Measurements from ENCODE around the gene COL1A1.

The COL1A1 gene

DNA sequence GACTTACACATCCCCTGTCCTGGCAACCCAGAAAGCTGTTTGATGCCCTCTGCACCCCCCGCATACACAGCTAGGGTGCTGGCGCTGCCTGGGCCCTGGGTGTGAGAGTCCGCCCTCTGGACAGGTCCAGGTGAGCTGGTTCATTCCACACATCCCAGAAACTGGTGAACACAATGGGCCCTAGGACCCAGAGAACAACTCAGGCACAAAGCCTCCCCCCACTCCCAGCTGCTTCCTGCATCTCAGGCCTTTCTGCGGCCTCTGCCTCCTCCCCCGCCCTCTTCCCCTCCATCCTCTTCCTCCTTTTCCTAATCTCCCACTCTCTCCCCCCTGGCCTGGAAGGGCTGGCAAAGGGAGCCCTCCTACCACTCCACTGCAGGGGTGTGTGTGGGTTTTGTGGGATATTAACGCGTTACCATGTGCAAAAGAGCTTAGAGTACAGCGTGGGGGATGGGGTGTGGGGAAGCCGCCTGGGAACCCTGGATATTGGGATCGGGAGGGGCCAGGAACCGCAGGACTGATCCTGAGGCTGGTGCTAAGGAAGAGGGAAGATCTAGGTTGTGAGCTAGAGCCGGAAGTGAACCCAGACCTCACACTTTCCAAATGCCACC, 49.4 kb downstream of the COL1A1 start:
- DNase-seq = peak; percentile 79

DNA sequence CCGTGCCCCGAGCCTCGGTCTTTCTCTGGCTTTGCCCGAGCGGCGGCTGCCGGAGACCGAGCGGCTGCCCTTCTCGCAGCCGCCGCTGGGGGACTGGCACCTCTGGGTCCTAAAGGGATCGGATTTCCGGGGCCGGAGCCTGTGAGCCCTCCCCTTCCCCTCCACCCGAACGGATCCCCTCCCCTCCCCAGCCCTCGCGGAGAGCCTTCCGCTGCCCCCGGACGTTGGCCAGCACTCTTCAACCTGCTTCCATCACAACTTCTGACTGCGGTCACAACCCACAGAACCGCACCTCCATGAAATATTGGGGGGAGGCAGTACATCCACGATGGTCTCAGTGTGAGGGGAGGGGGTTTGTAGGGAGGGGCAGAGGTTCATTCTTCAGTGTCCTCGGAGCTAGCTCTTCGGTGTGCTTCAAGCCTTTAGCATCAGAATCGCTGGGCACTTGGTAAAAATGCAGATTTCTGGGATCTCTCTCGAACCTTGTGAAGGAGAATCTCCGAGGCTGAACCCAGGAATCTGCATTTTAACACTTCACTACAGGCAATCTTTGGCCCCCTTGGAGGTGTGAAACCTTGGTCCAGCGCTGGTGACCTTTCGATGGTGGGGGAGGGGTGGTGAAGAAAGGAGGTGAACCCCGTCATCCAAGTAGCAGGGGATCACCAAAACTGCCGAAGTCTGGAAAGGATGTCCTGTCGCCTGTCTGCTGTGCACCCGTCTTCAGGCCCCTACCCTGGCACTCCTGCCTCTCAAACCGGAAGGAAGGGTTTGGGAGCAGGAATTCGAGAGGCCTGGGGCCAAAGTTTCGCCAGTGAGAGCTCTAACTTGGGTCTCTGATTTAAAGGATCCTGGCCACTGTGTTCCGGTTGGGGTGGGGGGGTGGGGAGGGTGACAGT, 50.1 kb downstream of the COL1A1 start:
- DNase-seq = peak; percentile 40

DNA sequence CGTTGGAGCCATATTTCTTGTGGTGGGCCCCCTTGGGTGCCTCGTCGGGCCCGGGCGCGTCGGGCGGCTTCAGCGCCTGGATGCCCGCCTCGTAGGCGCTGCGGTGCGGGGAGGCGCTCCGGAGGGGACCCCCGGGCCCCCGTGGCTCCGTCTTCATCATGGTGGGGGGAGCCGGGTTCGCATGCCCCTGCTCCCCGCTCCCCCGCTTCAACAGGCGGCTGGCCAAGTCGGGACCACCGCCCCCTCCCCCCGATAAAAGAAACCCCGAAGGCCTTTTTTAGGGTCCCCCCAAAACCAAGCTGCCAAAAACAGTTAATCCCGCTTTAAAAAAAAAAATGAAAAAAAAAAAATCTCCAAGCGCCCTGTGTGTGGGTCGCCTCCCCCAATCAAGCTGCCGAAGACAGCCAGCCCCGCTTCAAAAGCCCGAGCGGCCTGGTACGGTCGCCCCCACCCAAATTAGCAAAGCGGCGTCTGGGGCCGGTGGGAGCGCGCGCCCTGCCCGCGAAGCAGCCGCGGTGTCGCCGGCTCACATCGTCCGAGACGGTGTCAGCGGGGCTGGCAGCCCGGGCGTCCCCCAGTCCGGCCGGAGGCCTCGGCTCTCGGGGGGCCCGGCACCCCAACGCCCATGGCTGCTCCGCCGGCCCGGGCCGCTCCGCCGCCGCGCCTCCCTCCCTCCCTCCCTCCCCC, 50.9 kb downstream of the COL1A1 start, which contains the start of gene PPP1R9B:
TSS of gene PPP1R9B (minus strand) at position 324 of the 687 bp plus-strand sequence. CDS start at position 160, 164 bp downstream.
- no peak for DNase-seq

DNA sequence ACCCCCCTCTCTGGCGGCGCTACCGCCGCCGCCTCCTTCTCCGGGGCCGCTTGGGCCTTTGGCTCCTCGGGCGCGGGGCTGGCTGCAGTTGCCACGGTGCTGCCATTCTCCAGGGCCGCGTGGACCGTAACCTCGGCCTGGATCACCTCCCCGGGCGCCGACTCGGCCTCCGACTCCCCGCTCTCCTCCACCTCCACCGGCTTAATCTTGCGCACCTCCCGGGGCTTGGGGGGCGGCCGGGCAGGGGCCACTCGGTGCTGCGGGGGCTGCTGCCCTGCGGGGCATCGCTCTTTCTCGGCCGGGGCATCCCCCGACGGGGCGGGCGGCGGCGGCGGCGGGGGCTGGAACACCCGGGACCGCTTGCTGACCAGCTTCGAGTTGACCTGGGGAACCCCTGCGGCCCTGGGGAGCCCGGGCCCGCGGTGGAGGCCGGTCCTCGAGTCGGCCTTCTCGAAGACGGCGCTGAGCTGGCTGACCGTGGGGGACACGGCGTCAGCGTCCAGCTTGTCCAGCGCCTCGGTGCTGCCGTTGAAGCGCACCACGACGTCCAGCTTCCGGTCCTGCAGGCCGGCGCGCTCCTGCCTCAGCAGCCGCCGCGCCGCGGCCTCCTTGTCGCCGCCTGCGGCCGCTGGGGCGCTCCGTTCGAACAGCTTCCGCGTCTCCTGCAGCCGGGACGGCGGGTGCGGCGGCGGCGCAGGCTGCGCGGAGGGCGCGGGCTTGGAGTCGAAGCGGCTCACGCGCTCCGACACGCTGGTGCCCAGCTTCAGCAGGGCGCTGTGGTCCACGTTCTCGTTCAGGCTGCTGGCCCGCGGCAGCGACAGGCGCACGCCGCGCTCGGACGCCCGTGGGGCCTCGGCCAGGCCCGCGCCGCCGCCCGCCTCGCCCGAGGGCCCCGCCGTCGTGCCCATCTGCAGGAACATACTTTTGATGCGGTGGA, 51.7 kb downstream of the COL1A1 start:
- DNase-seq = no peak

DNA sequence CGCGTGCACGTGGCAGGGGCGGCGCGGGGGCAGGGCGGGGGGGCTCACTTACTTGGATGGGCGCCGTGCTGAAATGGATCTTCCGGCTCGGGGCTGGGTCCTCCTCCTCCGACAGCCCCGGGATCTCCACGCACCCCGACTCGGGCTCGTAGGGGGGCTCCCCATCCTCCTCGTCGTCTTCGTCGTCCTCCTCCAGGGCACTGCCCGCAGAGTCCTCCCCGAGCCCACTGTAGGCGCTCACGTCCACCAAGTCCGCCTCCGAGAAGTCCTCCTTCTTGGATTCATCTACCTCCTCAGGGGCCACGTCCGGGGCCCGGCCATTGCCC, 52.4 kb downstream of the COL1A1 start:
- no peak for DNase-seq

DNA sequence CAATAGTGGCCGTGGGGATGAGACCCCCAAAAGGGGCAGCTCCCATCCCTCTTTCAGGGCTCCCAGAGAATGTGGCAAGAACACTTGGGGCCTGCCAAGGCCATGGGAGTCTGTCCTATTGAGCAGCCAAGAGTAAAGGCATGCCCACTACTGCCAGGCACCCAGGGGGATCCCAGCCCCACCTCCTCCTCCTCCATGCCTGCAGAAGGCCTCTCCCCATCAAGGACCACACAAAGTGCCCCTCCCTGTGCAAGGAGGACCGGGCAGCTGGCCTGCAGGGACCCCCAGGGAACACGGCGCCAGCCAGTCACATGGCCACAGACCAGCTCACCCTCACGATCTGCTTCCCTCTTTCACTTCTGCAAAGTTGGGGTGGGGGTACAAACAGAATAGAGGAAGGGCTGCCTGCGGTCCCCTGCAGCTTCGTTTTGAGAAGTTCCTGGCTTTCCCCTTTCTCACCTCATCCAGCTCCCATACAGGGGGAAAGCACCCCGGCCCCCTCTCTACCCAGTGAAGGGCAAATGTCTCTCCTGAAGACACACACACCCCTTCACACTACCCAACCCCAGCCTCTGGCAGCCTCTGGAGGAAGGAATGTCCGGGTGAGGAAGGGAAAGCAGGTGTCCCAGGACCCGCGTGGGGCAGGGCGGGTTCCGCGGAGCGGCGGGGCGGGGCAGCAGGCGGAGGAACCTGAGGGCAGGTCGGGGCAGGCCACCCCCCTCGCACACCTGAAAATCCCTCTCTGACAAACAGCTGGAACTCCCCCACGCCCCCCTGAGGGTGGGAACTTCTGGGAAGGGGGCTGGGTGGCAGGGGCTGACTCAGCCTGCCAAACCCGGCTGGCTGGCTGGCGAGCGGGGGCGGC, 53.0 kb downstream of the COL1A1 start:
- no peak for DNase-seq

DNA sequence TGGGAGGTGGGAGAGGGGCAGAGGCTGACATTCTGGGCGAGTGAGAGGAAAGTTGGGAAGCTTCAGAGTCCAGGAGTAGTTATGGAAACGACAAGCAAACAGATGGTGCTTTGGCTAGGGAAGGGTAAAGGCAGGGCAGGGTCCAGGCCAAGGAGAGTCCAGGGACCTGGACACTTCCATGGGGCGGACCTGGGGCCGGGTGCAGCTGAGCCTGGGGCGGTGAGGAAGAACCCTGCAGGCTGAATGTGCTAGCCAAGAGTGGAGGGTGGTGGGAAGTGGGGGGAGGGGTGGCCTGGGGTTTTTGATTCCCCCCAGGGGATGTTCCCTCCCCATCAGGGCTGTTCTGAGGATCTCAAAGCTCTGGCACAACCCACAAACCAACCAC, 53.6 kb downstream of the COL1A1 start:
- DNase-seq = no peak

DNA sequence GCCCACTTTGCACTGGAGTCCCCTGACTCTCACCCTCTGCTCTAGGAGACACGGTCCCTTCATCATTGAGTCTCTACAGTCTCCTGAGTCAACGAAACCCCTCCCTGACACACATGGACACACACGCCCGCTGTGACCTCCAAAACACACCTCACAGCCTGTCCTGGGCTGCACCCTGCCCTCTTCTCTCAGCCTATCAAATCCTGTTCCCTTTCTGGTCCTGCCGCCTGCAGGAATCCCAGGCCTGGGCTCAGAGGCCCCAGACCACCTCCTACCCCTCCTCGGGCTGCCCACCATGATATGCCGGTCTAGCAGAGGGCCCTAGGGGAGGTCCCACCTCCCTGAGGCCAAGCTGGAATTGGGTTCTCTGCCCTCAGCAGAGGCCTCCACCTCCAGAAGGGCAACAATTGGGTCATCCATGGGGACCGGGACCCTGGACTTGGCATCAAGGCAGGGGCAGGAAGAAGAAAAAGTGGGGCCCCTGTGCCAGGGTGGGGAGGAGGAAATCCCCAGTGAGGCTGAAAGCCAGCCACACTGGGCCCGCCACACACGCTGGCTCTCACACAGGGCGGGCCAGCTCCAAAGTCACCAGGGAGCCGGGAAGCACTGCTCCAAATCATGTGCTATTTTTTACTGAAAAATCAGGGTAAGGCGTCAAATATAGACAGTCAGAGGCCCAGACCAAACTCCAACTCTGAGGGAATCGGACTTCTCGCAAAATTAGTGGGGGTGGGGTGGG, 54.3 kb downstream of the COL1A1 start:
- no peak for DNase-seq

DNA sequence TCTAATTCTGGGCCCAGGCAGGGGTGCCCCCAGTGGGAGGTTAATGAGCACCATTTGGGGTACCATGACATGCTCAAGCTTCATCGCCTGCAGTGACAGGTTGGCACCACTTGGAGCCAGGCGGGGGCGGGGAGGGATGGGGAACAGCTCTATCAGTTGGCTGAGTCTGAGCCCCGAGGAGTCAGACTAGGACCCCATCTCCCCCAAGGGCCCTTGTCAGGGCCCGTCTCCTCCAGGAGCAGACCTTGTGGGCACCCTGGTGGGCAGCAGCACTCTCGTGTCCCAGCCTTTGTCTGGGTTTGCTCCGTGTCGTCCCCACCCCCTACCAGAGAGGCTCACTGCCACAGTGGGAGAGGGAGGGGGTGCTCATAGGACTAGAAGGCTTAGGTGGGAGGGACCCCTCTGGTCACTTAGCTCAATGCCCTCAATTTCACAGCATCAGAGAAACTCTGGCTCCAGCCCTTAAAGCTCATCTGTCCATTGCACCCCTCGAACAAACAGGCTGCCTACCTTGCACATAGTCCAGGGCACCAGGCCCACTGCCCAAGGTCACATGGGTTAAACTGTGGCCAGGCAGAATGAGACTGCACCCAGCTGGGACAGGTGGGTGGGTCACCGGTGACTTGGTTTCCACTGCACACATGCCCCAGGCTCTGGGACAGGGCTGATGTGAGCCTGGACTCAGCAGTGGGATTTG, 55.1 kb downstream of the COL1A1 start:
- DNase-seq = no peak

DNA sequence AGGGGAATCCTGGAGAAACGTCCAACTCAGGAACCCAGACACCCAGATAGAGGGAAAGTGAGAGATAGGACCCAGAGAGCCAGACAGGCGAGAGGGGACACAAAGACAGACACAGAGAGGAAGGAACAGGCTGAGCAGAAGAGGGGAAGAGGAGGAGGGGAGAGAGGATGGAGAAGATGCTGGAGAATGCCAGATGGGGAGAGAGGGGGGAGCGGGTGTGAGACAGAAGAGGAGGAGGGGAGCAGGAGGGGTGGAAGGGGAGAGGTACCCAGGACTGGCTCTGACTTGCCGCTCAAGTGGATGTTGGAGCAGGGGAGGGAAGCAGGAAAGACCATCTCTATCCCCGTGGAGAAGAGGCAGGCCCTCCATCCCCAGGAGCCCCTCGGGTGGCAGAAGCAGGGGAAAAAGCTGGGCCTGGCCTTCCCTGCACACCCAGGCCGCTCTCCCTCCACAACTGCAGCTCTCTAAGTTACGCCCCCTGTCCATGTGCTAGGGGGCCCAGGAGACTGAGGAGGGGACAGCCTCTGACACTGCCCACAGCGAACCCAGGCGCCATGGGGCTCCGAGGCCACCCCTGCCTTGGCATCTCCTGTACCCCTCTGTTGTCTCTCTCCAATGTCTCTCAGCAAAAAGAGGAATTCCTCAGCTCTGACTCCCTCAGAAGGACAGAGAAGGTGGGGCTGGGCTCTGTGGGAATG, 55.8 kb downstream of the COL1A1 start:
- no peak for DNase-seq

DNA sequence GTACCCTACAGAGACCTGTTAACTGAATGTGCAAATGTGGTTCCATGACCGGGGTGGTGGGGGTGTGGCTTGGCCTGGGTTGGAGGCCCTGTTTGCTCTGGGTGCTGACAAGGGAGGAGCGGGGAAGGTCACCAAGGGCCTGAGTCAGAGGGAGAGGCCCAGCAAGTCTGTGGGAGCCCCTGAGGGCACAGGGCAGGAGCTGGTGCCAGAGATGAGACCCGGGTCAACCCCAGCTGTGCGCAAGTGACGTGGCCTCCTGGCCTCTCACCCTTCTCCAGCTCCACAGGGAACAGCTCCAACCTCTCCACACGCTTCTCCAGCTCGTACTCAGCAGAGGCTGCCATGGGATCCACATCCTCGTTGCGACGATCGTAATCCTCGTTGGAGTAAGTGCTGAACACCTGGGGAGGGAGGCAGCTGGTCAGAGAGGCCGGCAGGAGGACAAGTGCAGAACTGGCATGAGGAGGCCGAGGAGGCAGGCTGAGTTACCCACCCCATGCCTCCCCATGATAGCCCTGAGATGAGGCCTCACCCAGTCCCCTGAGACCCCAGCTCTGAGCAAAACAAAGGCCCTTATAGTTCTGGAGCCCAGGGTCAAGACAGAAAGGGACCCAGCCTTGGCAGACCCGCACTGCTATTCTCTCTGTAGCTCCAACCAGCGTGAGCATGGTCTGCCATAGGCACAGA, 56.4 kb downstream of the COL1A1 start:
- DNase-seq = no peak

DNA sequence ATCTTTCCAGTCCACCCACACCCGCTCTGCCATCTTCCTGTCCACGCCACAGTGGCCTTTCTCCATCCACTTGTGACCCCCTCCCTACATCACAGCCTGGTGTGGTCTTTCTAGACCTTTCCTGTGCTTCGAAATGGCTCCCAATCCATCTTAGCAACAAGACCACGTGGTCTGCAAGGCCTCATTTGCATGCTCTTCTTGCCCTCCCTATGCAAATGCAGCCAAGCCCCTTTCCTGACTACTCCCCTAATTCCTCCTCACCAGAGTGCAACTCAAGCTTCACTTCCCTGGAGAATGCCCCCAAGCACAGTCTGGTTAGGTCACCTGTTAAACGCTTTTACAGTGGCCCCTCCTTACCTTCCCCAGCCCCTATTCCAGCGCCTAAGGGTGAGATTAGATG, 57.1 kb downstream of the COL1A1 start:
- no peak for DNase-seq

DNA sequence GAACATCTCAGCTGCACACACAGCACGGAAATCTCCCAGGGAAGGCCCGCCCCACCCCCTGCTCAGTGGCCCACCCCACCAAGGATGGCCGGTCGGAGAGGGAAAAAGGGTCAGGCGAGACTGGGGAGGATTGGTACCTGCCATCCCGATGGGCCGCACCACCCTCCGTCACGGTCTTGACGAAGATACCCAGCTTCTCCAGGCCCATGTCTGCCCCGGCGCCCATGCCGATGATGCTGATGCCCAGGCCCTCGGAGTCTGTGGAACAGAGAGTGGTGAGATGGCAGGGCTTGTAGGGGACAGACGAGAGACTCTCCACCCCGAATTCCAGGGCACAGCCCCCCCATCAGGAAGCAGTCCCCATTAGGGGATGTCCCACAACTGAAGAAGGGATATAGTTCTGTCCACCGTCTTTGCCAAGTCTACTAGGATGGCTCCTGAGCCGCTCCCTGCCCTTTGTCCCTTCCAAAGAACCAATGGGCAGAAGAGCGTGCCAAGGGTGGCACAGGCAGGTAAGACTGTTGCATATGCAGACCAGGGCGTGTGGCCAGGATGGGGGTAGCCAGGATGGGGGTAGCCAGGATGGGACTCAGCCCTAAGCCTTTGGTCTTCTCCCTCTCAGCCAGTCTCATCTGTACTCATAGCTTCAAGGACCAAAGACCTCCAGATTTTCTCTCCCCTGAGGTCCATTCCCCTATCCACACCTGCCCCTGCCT, 57.8 kb downstream of the COL1A1 start:
- DNase-seq = no peak

DNA sequence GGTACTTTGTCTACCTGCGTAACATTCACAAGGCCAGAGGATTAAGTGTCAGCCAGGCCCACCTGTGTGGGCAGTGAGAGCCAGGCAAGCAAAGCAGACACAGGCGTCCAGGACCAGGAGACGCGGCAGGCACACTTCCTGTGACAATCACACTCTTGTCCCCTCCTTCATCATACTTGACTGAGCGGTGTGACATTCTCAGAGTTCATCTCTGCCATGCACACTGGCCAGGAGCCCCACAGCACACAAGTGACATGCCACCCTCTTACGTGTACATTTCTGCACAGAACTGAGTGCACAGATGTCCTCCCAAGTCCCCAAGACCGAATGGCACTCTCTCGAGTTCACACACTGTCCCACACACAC, 59.7 kb downstream of the COL1A1 start:
- DNase-seq = no peak

DNA sequence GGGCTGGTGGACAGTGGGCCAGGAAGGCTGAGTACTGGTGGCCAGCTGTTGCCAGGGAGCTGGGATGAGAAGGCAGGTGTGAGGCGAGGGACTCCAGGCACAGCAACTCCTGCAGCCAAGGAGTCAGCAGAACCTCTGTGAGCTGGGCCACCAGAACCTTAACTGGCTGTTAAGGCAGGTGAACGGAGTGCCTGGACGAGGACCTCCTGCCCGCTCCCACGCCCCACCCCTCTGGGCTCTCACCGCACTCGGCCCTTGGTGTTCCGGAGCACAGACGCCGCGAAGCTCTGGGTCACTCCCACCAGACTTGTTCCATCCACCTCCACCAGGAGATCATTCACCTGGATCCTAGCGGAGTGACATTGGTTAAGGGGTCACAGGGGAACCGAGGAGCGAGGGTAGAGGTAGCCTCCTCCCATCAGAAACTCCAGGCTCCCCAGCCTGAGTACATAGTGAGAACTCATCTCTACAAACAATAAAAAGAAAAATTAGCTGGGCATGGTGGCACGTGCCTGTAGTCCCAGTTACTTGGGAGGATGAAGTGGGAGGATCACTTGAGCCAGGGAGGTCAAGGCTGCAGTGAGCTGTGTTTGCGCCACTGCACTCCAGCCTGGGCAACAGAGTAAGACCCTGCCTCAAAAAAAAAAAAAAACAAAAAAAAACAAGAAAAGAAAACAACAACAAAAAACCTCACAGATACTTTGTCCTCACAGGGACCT, 60.2 kb downstream of the COL1A1 start:
- DNase-seq = no peak

DNA sequence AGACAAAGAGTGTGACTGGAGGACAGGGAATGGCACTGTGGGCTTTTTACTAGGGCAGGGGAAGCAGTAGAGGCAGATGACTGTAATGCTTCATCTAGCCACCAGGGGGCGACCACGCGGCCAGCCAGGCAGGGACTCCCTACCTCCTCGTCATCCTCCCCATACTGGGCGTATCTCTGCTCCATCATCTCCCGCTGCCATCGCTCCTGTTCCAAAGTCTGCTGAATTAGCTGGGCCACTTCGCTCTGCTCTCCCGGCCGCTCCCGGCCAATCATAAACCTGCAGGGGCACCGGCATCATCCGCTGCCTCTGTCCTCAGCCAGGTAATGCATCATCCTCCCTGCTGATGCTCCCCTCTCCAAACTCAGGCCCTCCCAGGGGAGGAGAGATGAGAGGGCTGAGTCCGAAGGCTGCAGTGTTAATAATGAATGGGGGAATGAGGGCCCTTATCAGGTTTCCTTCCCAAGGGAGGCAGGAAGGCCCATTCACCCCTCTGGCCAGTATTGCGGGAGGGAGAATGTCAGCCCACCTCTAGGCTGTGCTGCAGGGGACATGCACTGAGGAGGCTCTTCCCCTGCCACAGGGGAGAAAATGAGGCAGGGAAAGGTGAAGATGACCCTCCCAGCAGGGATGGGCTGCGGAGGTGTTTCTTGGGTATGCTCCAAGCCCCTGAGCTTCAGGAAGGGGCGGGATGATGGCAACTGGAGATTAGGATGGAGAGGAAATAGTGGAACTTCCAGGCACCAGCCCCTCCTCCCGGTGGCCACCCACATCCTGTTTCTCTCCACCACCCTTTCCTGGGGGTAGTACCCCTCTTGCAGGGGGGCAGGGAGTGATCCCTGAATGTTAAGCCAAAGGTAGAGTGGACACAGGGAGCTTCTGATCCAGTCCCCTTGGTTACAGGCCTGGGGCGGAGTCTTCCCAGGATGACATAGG, 61.2 kb downstream of the COL1A1 start:
- DNase-seq = no peak

Measured in NCI-H187 treated with DMSO at 0.1 percent for 48 hours (cell line).